Transverse colon (tissue), 4 donors: ENCODE data around the gene GCNA. TPM values are rescaled to one million over a fixed set of nuclear protein-coding genes. Genes with fewer than 3 reads are reported as not detected.
"Not testable (repeated sequence)": the region's sequence is repeated elsewhere in the genome, so short reads cannot be mapped to it uniquely, and the experiment has no call there.

Experiments used
- DNase-seq: peaks from one replicate; pipeline ENCODE4 v3.0.0-alpha.2; 2019
- H3K27ac ChIP-seq, 4 donors: fragments of 200-600 bp; sonication (generic); 2 replicates each; pipeline ENCODE4 v1.5.1; 2016 to 2018; ENCODE audit warnings: inconsistent platforms in 4 of 4
- H3K27me3 ChIP-seq: fragments of 200-600 bp; sonication (generic); 2 replicates; pipeline ENCODE4 v1.5.1; 2017; ENCODE audit warnings: inconsistent platforms
- H3K36me3 ChIP-seq, 4 donors: fragments of 200-600 bp; sonication (generic); 2 replicates each; pipeline ENCODE4 v1.5.1; 2017 to 2019; ENCODE audit warnings: inconsistent platforms in 4 of 4
- H3K4me1 ChIP-seq, 4 donors: fragments of 200-600 bp; sonication (generic); 2 replicates each; pipeline ENCODE4 v1.5.1; 2017 to 2020; ENCODE audit warnings: inconsistent platforms in 4 of 4
- H3K4me3 ChIP-seq, 4 donors: fragments of 200-600 bp; sonication (generic); 1 replicate in 1 of 4; 2 replicates in 3 of 4; pipeline versions ENCODE4 v1.5.1 to v1.6.1; 2017 to 2019; ENCODE audit warnings: inconsistent platforms in 4 of 4
- H3K9me3 ChIP-seq, 2 donors: fragments of 200-600 bp; sonication (generic); 2 replicates each; pipeline ENCODE4 v1.5.1; 2017 to 2019; ENCODE audit warnings: inconsistent platforms in 2 of 2
- CTCF ChIP-seq, 5 experiments: fragments of 200-600 bp in 3 of 5; fragments of 450-650 bp in 2 of 5; sonication (generic) in 3 of 5; IDR thresholded peaks; 1 replicate in 2 of 5; 2 replicates in 3 of 5; pipeline ENCODE4 v1.5.1; 2016 to 2017; ENCODE audit warnings: antibody characterized with exemption in 5 of 5, inconsistent platforms in 3 of 5, mild to moderate bottlenecking in 2 of 5, moderate library complexity in 1 of 5
- EP300 ChIP-seq: sonication (generic); formaldehyde crosslinking; IDR thresholded peaks from one replicate; pipeline ENCODE4 v1.6.1; 2017; ENCODE audit warnings: antibody characterized with exemption, low read depth
- POLR2A ChIP-seq: fragments of 450-650 bp; IDR thresholded peaks from one replicate; pipeline ENCODE4 v1.6.1; 2016; ENCODE audit warnings: antibody characterized with exemption, mild to moderate bottlenecking, moderate library complexity
- POLR2AphosphoS5 ChIP-seq, 3 donors: sonication (generic); formaldehyde crosslinking; IDR thresholded peaks; one replicate each; pipeline ENCODE4 v1.6.1; 2016; ENCODE audit warnings: antibody characterized with exemption in 3 of 3
- WGBS, 2 donors: methylation state at CpG; one replicate each; pipeline ENCODE4 v1.1.5; 2018; ENCODE audit warnings: low coverage in 1 of 2; 5-methylcytosine and 5-hydroxymethylcytosine counted together
- in situ Hi-C, 4 donors: fragments of 200-750 bp; cut with MboI; loops; one replicate each; pipeline versions ENCODE4 v1.15.0 to v1.15.1; 2017; ENCODE audit warnings: low sequenced_read_pairs in 3 of 4, low pct_ligation_motif_present in 1 of 4, low pct_unique_long_range_greater_than_20kb in 1 of 4
- intact Hi-C: fragments of 100-400 bp; cut with DNase I; formaldehyde crosslinking; loops from one replicate; pipeline ENCODE4 v1.15.1; 2023; ENCODE audit warnings: low total_unique reads
- total RNA-seq, 4 donors: library from RNA; depleted of rRNA; stranded (reverse); fragments of >200 nt; gene quantifications; one replicate each; pipeline ENCODE4 v1.1.0, GENCODE V29; 2016

Gene GCNA
- total RNA-seq, 4 donors from 2014 or later = 1.9 to 3.7 (median 3.0) TPM

DNA sequence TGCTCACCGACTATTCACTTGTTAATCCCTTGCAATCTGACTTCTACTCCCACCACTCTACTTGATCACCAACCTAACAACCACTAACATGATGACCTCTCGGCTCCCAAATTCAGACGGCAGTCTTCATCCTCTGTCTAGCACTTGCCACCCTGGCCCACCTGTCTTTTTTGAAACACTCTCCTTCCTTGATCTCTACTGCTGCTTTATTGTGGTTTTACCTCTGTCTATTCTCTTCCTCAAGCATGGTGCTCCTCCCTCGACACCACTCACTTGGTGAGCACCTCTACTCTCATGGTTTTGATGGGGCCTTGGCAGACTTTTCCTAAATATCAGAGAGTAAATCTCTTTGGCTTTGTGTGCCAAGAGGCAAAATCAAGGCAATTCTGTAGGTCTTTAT is 61.8 kb downstream of the GCNA start:
- DNase-seq = no peak
- WGBS, 2 donors = 87 to 100% methylated on average over 1 to 4 of the region's 4 CpGs
- TF ChIP-seq CTCF (IDR thresholded peaks at IDR 0.05) (no peak), EP300 (no peak), POLR2AphosphoS5 (IDR thresholded peaks at IDR 0.05) (no peak), POLR2A (no peak)
- intact Hi-C loops = no loop called here
- H3K4me1 ChIP-seq = peaks cover 0 to 15% (median 1%) of the 10 kb centered on the region in 4 donors
- H3K4me3 ChIP-seq = no peak overlapping the region
- in situ Hi-C loops = no loop called here
- no peaks in the 10 kb centered on the region for H3K9me3 ChIP-seq
- no peak overlapping the region for H3K27ac ChIP-seq
- no peaks in the 10 kb centered on the region for H3K27me3 ChIP-seq
- H3K36me3 ChIP-seq = no peaks in the 10 kb centered on the region

DNA sequence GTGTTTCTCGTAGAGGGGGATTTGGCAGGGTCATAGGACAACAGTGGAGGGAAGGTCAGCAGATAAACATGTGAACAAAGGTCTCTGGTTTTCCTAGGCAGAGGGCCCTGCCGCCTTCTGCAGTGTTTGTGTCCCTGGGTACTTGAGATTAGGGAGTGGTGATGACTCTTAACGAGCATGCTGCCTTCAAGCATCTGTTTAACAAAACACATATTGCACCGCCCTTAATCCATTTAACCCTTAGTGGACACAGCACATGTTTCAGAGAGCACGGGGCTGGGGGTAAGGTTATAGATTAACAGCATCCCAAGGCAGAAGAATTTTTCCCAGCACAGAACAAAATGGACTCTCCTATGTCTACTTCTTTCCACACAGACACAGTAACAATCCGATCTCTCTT is 66.2 kb downstream of the GCNA start:
- H3K36me3 ChIP-seq, H3K27me3 ChIP-seq, in situ Hi-C loops, H3K27ac ChIP-seq, intact Hi-C loops, H3K9me3 ChIP-seq, DNase-seq, H3K4me3 ChIP-seq, H3K4me1 ChIP-seq: not testable (repeated sequence)
- 59% methylated on average over 6 of the region's 6 CpGs; no CpG with 5 or more reads in 1 of the 2 donors for WGBS, 2 donors

DNA sequence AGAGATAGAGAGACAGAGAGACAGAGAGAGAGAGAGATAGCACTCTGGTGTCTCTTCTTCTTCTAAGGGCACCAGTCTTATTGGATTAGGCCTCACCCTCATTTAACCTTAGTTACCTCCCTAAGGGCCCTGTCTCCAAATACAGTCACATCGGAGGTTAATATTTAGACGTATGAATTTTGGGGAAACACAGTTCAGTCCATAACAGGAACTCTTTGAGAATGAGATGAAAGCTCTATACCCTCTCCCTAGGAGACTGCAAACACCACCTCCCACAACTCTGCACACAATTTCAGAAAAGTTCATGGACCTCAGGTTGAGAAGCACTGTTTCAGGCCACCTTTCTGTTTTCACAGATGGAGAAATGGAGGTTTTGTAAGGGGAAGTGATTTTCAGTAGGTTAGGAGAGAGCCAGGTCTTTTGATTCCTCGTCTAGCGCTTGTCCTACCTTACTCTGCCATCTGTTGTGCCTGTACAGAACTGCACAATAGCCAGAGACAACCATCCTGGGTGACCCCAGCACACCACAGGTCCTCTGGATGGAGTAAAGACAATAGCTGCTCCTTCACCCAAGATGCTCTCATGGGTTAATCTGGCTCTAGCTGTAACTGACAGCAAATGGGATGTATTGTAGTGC is 72.2 kb downstream of the GCNA start:
- in situ Hi-C loops = no loop called here

GRCh38 chrX:71652405-71652804 is 74.2 kb downstream of the GCNA start:
- intact Hi-C loops (no loop called here), in situ Hi-C loops (no loop called here)
- Histone ChIP-seq H3K9me3 (no peaks in the 10 kb centered on the region), H3K36me3 (no peaks in the 10 kb centered on the region), H3K4me3 (no peak overlapping the region), H3K27me3 (no peaks in the 10 kb centered on the region), H3K27ac (no peak overlapping the region), H3K4me1 (no peaks in the 10 kb centered on the region)
- no peak for TF ChIP-seq POLR2AphosphoS5 (IDR thresholded peaks at IDR 0.05)
- peak; percentile 50 to 59 (median 54) for TF ChIP-seq CTCF (IDR thresholded peaks at IDR 0.05)
- WGBS, 2 donors = 20 to 39% methylated on average over 1 to 2 of the region's 2 CpGs
- peak; percentile 49 for DNase-seq

More for the DNA sequence above, 72.2 kb downstream of the GCNA start:
- Histone ChIP-seq H3K27ac (peak overlapping the region in 1 of 4 donors; percentile 32), H3K36me3 (no peaks in the 10 kb centered on the region), H3K27me3 (no peaks in the 10 kb centered on the region), H3K4me3 (no peak overlapping the region), H3K4me1 (no peaks in the 10 kb centered on the region), H3K9me3 (no peaks in the 10 kb centered on the region)
- WGBS, 2 donors = 48% methylated on average over 4 of the region's 4 CpGs; no CpG with 5 or more reads in 1 of the 2 donors
- DNase-seq = peak; percentile 34
- intact Hi-C loops = no loop called here
- no peak for TF ChIP-seq POLR2A
- no peak for TF ChIP-seq POLR2AphosphoS5 (IDR thresholded peaks at IDR 0.05)
- TF ChIP-seq CTCF (IDR thresholded peaks at IDR 0.05) = peak in 4 of 5 experiments; percentile 28 to 49 (median 38)
- TF ChIP-seq EP300 = no peak

DNA sequence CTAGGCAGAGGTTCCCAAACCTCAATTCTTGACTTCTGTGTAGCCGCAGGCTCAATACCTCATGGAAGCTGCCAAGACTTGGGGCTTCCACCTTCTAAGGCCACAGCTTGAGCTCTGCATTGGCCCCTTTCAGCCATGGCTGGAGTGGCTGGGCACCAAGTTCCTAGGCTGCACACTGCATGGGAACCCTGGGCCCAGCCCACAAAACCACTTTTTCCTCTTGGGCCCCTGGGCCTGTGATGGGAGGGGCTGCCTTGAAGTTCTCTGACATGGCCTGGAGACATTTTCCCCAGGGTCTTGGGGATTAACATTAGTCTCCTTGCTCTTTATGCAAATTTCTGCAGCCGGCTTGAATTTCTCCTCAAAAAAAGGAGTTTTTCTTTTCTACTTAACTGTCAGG is 75.1 kb downstream of the GCNA start:
- Histone ChIP-seq H3K27ac (no peak overlapping the region), H3K4me3 (no peak overlapping the region), H3K4me1 (no peaks in the 10 kb centered on the region), H3K9me3 (no peaks in the 10 kb centered on the region), H3K36me3 (no peaks in the 10 kb centered on the region), H3K27me3 (no peaks in the 10 kb centered on the region)
- TF ChIP-seq EP300 = no peak
- no peak for TF ChIP-seq POLR2AphosphoS5 (IDR thresholded peaks at IDR 0.05)
- TF ChIP-seq CTCF (IDR thresholded peaks at IDR 0.05) = no peak
- TF ChIP-seq POLR2A = no peak
- intact Hi-C loops (no loop called here), in situ Hi-C loops (no loop called here)
- WGBS, 2 donors = 88% methylated on average over 2 of the region's 2 CpGs; no CpG with 5 or more reads in 1 of the 2 donors
- DNase-seq = no peak
